ENCODE measurements around the gene DOCK9. TPM values are rescaled to one million over a fixed set of nuclear protein-coding genes. Genes with fewer than 3 reads are reported as not detected.

DOCK9 gene
- total RNA-seq, 1 donor from 2014 or later: 56.3 TPM

DNA sequence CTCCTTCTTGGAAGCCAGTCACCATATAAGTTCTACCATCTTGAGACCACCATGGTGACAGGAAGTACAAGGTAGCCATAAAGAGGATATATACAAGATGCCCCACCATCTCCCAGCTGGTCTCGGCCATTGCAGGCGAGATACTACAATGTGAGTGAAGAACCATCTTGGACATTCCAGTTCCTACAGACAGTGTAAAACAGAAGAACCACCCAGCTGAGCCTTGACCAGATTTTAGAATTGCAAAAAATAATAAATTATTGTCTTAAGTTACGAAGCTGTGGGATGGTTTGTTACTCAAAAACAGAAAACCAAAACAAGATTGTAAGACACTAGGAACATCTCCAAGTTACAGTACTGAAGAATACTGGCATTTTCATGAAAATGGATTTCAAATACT is 43.6 kb downstream of the DOCK9 start:
- Mint-ChIP-seq H3K4me1 (ENCODE audit: low read depth, unreplicated experiment) (peaks cover 17% of the 10 kb centered on the region), H3K36me3 (ENCODE audit: low read depth, unreplicated experiment) (peaks cover 7% of the 10 kb centered on the region), H3K27ac (ENCODE audit: unreplicated experiment) (no peak overlapping the region), H3K27me3 (ENCODE audit: low read depth, unreplicated experiment) (no peaks in the 10 kb centered on the region), H3K4me3 (ENCODE audit: unreplicated experiment) (no peak overlapping the region), H3K9me3 (ENCODE audit: unreplicated experiment) (no peaks in the 10 kb centered on the region)
- H3K4me1 ChIP-seq (ENCODE audit: insufficient read depth, low read length): peaks cover 4% of the 10 kb centered on the region
- H4K20me1 ChIP-seq (ENCODE audit: insufficient read depth, low read length): no peaks in the 10 kb centered on the region
- H2AFZ ChIP-seq (ENCODE audit: low read depth, low read length): no peak overlapping the region
- H3K36me3 ChIP-seq (ENCODE audit: insufficient read depth, low read length): no peaks in the 10 kb centered on the region
- no peak overlapping the region for H3K4me3 ChIP-seq (ENCODE audit: insufficient read depth, low read depth, low read length)
- no peaks in the 10 kb centered on the region for H3K27me3 ChIP-seq (ENCODE audit: insufficient read depth, low read length)
- no peak overlapping the region for H3K27ac ChIP-seq (ENCODE audit: low read depth, low read length)
- H3K4me2 ChIP-seq (ENCODE audit: low read length): no peak overlapping the region
- H3K9me3 ChIP-seq (ENCODE audit: insufficient read depth, low read depth, low read length): peaks cover 5% of the 10 kb centered on the region
- H3K9ac ChIP-seq (ENCODE audit: low read length): no peak overlapping the region
- TF ChIP-seq, protein P1, sequence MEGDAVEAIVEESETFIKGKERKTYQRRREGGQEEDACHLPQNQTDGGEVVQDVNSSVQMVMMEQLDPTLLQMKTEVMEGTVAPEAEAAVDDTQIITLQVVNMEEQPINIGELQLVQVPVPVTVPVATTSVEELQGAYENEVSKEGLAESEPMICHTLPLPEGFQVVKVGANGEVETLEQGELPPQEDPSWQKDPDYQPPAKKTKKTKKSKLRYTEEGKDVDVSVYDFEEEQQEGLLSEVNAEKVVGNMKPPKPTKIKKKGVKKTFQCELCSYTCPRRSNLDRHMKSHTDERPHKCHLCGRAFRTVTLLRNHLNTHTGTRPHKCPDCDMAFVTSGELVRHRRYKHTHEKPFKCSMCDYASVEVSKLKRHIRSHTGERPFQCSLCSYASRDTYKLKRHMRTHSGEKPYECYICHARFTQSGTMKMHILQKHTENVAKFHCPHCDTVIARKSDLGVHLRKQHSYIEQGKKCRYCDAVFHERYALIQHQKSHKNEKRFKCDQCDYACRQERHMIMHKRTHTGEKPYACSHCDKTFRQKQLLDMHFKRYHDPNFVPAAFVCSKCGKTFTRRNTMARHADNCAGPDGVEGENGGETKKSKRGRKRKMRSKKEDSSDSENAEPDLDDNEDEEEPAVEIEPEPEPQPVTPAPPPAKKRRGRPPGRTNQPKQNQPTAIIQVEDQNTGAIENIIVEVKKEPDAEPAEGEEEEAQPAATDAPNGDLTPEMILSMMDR (IDR thresholded peaks at IDR 0.05; ENCODE audit: insufficient read depth, low read depth, low read length): no peak
- FAIRE-seq: no peak
- no peaks in the 10 kb centered on the region for H3K79me2 ChIP-seq (ENCODE audit: insufficient read depth, low read length)
- DNase-seq (ENCODE audit: low read depth): no peak

DNA sequence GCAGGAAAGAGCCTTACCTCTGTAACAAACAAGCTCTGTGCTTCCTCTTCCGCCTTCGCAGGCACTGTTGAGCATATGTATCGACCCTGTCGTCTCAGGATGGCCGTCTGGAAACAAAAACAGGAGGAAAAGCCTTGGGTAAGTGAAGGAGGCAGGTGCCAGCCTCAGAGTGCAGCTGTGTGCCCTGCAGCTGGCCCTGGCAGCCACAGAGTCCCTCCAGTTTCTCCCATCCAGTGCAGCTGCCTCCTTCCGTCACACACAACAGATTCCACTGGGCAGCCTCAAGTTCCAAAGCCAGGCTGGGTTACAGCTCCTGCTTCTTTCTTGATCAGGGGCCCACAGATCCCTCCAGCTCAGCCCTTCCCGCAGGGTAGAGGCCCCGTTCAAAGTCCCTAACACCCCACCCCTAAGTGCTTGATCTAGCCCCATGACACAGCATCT is 47.7 kb downstream of the DOCK9 start:
- H3K9me3 Mint-ChIP-seq (ENCODE audit: unreplicated experiment): no peaks in the 10 kb centered on the region
- no peak overlapping the region for H3K27ac Mint-ChIP-seq (ENCODE audit: unreplicated experiment)

More for the DNA sequence above, 47.7 kb downstream of the DOCK9 start:
- no peak for TF ChIP-seq EZH2 (IDR thresholded peaks at IDR 0.05; ENCODE audit: insufficient read depth, low read length)
- TF ChIP-seq, protein P1 (IDR thresholded peaks at IDR 0.05; ENCODE audit: insufficient read depth, low read depth, low read length): no peak
- H3K9ac ChIP-seq (ENCODE audit: low read length): no peak overlapping the region
- H4K20me1 ChIP-seq (ENCODE audit: insufficient read depth, low read length): no peaks in the 10 kb centered on the region
- H3K36me3 ChIP-seq (ENCODE audit: insufficient read depth, low read length): no peaks in the 10 kb centered on the region
- no peak overlapping the region for H2AFZ ChIP-seq (ENCODE audit: low read depth, low read length)
- no peak overlapping the region for H3K4me2 ChIP-seq (ENCODE audit: low read length)
- H3K4me3 Mint-ChIP-seq (ENCODE audit: unreplicated experiment): no peak overlapping the region
- peaks cover 19% of the 10 kb centered on the region for H3K4me1 Mint-ChIP-seq (ENCODE audit: low read depth, unreplicated experiment)
- H3K9me3 ChIP-seq (ENCODE audit: insufficient read depth, low read depth, low read length): peaks cover 5% of the 10 kb centered on the region
- H3K27ac ChIP-seq (ENCODE audit: low read depth, low read length): no peak overlapping the region
- H3K4me1 ChIP-seq (ENCODE audit: insufficient read depth, low read length): peaks cover 4% of the 10 kb centered on the region
- H3K27me3 Mint-ChIP-seq (ENCODE audit: low read depth, unreplicated experiment): no peaks in the 10 kb centered on the region
- H3K79me2 ChIP-seq (ENCODE audit: insufficient read depth, low read length): no peaks in the 10 kb centered on the region
- no peaks in the 10 kb centered on the region for H3K27me3 ChIP-seq (ENCODE audit: insufficient read depth, low read length)
- no peak overlapping the region for H3K4me3 ChIP-seq (ENCODE audit: insufficient read depth, low read depth, low read length)
- peaks cover 7% of the 10 kb centered on the region for H3K36me3 Mint-ChIP-seq (ENCODE audit: low read depth, unreplicated experiment)
- FAIRE-seq (no peak), DNase-seq (ENCODE audit: low read depth) (no peak)
